Ascending aorta (tissue), 2 donors: Measurements from ENCODE around the gene FUCA1. TPM values are rescaled to one million over a fixed set of nuclear protein-coding genes. Genes with fewer than 3 reads are reported as not detected.

Source experiments
- DNase-seq, 2 donors: peaks; one replicate each; pipeline ENCODE4 v3.0.0-alpha.2; 2019; ENCODE audit warnings: low spot score in 2 of 2
- H3K27ac ChIP-seq, 2 donors: fragments of 200-600 bp; sonication (generic); one replicate each; pipeline ENCODE4 v1.5.1; 2016 to 2017; ENCODE audit warnings: mild to moderate bottlenecking in 1 of 2
- H3K27me3 ChIP-seq: fragments of 200-600 bp; sonication (generic); one replicate; pipeline ENCODE4 v1.5.1; 2017
- H3K36me3 ChIP-seq, 2 donors: fragments of 200-600 bp; sonication (generic); one replicate each; pipeline ENCODE4 v1.5.1; 2016
- H3K4me1 ChIP-seq, 2 donors: fragments of 200-600 bp; sonication (generic); one replicate each; pipeline ENCODE4 v1.5.1; 2016 to 2017; ENCODE audit warnings: mild to moderate bottlenecking in 1 of 2
- H3K4me3 ChIP-seq, 2 donors: fragments of 200-600 bp; sonication (generic); one replicate each; pipeline ENCODE4 v1.5.1; 2016 to 2017; ENCODE audit warnings: mild to moderate bottlenecking in 1 of 2
- H3K9me3 ChIP-seq, 2 donors: fragments of 200-600 bp; sonication (generic); one replicate each; pipeline ENCODE4 v1.5.1; 2016
- intact Hi-C: fragments of 100-400 bp; cut with DNase I; formaldehyde crosslinking; loops from one replicate; pipeline ENCODE4 v1.15.1; 2023
- total RNA-seq: library from RNA; depleted of rRNA; stranded (reverse); fragments of >200 nt; gene quantifications from one replicate; pipeline ENCODE4 v1.1.0, GENCODE V29; 2016
- TF ChIP-seq, protein P1 (sequence below), 3 experiments: fragments of 200-600 bp in 2 of 3; fragments of 450-650 bp in 1 of 3; sonication (generic) in 2 of 3; IDR thresholded peaks; one replicate each; pipeline ENCODE4 v1.5.1; 2016 to 2019; ENCODE audit warnings: antibody characterized with exemption in 3 of 3, mild to moderate bottlenecking in 1 of 3, moderate library complexity in 1 of 3

The FUCA1 gene
- total RNA-seq, 1 donor from 2014 or later, result 11.1 TPM

DNA sequence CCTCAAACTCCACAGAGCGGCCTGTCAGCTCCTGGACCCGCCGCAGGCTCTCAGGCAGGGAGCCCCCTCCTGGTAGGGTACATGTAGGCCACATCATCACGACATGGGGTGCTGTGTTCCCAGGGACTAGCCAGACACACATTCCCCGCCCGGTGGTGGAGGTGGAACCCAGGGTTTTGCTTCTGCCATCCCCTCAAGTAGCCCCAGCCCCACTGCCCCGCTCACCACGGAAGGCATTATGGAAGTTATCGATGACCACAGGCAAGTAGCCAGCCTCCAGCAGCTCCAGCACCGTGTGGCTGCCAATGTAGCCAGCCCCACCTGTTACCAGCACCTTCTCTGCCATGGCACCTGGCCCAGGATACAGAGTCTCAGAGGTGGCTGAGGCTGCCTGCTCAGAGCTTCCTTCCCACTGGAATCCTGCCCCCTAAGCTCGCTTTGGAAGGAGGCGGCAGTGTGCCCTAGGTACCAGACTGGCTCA, 69.4 kb downstream of the FUCA1 start:
- peaks cover 9 to 14% of the 10 kb centered on the region in 2 donors for H3K4me1 ChIP-seq
- no peaks in the 10 kb centered on the region for H3K9me3 ChIP-seq
- H3K27ac ChIP-seq, result peak overlapping the region in 1 of 2 donors; percentile 87
- H3K4me3 ChIP-seq, result no peak overlapping the region
- intact Hi-C loops, result no loop called here
- TF ChIP-seq, protein P1, sequence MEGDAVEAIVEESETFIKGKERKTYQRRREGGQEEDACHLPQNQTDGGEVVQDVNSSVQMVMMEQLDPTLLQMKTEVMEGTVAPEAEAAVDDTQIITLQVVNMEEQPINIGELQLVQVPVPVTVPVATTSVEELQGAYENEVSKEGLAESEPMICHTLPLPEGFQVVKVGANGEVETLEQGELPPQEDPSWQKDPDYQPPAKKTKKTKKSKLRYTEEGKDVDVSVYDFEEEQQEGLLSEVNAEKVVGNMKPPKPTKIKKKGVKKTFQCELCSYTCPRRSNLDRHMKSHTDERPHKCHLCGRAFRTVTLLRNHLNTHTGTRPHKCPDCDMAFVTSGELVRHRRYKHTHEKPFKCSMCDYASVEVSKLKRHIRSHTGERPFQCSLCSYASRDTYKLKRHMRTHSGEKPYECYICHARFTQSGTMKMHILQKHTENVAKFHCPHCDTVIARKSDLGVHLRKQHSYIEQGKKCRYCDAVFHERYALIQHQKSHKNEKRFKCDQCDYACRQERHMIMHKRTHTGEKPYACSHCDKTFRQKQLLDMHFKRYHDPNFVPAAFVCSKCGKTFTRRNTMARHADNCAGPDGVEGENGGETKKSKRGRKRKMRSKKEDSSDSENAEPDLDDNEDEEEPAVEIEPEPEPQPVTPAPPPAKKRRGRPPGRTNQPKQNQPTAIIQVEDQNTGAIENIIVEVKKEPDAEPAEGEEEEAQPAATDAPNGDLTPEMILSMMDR (IDR thresholded peaks at IDR 0.05), result no peak
- H3K27me3 ChIP-seq, result no peaks in the 10 kb centered on the region
- peaks cover 16 to 24% of the 10 kb centered on the region in 2 donors for H3K36me3 ChIP-seq
- DNase-seq, result no peak

DNA sequence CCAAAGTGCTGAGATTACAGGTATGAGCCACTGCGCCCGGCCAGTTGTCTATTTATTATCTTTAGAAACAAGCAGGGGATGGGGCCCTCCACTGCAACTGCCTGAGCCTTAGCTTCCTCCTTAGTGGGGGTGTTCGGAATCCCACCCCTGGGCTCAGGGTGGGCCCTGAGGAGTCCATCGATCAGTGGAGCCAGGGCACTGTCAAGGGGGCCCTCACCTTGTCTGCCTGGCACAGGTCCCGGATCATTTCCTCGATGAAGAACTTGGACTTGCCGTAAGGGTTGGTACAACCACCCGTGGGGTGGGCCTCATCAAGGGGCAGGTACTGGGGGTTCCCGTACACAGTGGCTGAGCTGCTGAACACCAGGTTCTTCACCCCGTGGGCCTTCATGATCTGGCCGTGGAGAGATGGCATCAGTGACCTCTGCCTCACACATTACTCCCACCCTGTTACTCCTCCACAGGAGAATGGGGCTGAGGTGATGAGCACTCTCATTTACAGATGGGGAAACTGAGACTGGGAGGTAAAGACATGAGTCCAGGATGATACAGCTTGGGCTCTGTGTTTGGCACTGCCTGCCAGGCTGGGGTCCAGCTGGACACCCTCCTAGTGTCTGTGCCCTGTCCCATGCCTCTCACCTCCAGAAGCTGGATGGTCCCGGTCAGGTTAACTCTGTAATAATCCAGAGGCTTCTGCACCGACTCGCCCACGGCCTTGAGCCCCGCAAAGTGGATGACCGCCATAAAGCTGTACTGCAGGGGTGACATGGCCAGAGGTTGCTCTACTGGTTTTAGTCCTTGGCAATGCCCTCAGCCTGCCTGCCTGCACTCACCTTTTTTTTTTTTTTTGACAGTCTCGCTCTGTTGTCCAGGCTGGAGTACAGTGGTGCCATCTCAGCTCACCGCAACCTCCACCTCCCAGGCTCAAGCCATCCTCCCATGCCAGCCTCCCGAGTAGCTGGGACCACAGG, 70.3 kb downstream of the FUCA1 start:
- peaks cover 9 to 14% of the 10 kb centered on the region in 2 donors for H3K4me1 ChIP-seq
- no peak for DNase-seq
- TF ChIP-seq, protein P1 (IDR thresholded peaks at IDR 0.05), result no peak
- no peaks in the 10 kb centered on the region for H3K27me3 ChIP-seq
- intact Hi-C loops, result no loop called here
- no peaks in the 10 kb centered on the region for H3K9me3 ChIP-seq
- H3K4me3 ChIP-seq, result no peak overlapping the region
- no peak overlapping the region for H3K27ac ChIP-seq
- peaks cover 24 to 26% of the 10 kb centered on the region in 2 donors for H3K36me3 ChIP-seq

DNA sequence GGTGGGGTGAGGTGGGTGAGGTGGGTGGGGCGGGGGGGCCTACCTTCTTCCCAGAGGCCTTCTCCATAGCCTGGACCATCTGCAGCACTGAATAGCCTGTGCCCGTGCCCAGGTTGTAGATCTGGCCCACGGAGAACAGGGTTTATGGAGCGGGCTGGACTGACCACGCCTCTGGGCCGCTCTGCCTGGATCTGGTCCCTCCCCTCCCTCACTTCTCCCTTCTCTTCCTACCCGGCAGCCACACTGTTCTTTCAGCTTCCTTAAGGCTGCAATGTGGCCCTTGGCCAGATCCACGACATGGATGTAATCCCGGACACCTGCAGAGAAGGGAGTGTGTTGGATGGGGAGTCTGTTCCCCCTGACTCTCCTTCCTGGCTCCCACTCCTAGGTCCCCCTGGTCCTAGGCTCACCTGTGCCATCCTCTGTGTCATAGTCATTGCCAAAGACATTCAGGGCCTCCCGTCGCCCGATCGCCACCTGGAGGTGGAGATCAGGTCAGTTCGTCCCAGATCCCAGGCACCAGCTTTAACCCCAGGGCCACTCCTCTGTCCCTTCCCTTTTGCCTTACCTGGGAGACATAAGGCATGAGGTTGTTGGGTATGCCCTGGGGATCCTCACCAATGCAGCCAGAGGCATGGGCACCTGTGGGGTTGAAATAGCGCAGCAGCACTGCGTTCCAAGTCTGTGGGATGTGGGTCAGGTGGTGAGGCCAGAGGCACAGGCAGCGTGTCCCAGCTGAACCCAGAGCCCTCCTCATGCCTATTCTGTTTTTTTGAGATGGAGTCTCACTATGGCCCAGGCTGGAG, 71.4 kb downstream of the FUCA1 start:
- no peak for DNase-seq
- no peak overlapping the region for H3K27ac ChIP-seq
- TF ChIP-seq, protein P1 (IDR thresholded peaks at IDR 0.05), result no peak
- H3K4me3 ChIP-seq, result no peak overlapping the region
- H3K36me3 ChIP-seq, result peaks cover 24 to 26% of the 10 kb centered on the region in 2 donors
- peaks cover 11 to 25% of the 10 kb centered on the region in 2 donors for H3K4me1 ChIP-seq
- H3K9me3 ChIP-seq, result no peaks in the 10 kb centered on the region
- intact Hi-C loops, result no loop called here
- no peaks in the 10 kb centered on the region for H3K27me3 ChIP-seq

DNA sequence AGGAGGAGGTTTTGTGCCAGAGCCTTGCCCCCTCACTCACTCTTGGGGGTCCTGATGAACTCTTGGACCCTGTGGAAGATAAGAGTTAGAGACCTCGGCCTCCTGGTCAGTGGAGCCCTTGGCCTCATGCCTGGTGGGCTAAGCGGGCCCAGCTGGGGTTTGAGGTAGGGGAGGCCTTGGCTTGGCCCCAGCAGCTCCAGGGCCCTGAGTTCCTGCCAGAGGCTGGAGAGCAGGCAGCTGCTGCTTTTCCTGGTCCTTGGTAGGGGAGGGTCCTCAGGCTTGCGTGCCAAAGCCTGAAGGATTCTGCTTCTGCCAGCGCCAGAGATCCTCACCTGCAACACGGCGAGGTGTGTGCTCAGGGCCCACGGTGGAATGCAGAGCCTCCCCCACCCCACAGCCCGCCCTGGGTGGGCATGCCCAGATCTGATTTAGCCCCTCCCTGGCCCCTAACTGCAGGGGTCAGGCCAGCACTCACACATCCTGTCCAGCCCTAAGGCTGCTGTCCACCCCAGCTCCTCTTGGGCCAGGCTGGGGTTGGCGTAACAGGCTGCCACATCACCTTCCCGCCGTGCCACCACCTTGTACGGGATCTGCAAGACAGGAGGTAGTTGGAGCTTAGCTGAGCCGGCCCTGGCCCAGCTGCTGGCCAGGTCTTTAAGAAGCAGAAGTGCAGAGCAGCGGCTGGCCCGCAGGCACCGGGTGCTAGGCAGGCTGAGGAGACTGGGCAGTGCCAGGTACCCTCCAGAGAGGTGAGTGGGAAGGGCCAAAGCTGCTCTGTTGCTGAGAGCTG, 72.2 kb downstream of the FUCA1 start:
- intact Hi-C loops, result no loop called here
- no peak for DNase-seq
- Histone ChIP-seq H3K4me1 (peaks cover 7 to 22% of the 10 kb centered on the region in 2 donors), H3K9me3 (no peaks in the 10 kb centered on the region), H3K27ac (no peak overlapping the region), H3K27me3 (no peaks in the 10 kb centered on the region), H3K36me3 (peaks cover 24 to 26% of the 10 kb centered on the region in 2 donors), H3K4me3 (no peak overlapping the region)
- TF ChIP-seq, protein P1 (IDR thresholded peaks at IDR 0.05), result no peak

Other genes starting within 250 kb of the FUCA1 start
- gene RPL11, start 176.5 kb downstream of the FUCA1 start, total RNA-seq, result 462 TPM
- gene ELOA, start 124.8 kb downstream of the FUCA1 start, total RNA-seq, result 22.6 TPM
- gene PITHD1, start 89.9 kb downstream of the FUCA1 start, total RNA-seq, result 60.1 TPM
- 127 TPM for gene LYPLA2, start 77.1 kb downstream of the FUCA1 start, total RNA-seq
- 30.4 TPM for gene GALE, start 67.5 kb downstream of the FUCA1 start, total RNA-seq
- 7.3 TPM for gene HMGCL, start 42.9 kb downstream of the FUCA1 start, total RNA-seq
- not detected for gene CNR2, start 45.1 kb upstream of the FUCA1 start, total RNA-seq
- gene PNRC2, start 91.5 kb upstream of the FUCA1 start, total RNA-seq, result 62.7 TPM
- 80.6 TPM for gene SRSF10, start 112.0 kb upstream of the FUCA1 start, total RNA-seq
- 1.2 TPM for gene MYOM3, start 243.8 kb upstream of the FUCA1 start, total RNA-seq